ENCODE data around the gene ANKS1A.
"Not testable (repeated sequence)": the region's sequence is repeated elsewhere in the genome, so short reads cannot be mapped to it uniquely, and the experiment has no call there.

The ANKS1A gene, protein sequence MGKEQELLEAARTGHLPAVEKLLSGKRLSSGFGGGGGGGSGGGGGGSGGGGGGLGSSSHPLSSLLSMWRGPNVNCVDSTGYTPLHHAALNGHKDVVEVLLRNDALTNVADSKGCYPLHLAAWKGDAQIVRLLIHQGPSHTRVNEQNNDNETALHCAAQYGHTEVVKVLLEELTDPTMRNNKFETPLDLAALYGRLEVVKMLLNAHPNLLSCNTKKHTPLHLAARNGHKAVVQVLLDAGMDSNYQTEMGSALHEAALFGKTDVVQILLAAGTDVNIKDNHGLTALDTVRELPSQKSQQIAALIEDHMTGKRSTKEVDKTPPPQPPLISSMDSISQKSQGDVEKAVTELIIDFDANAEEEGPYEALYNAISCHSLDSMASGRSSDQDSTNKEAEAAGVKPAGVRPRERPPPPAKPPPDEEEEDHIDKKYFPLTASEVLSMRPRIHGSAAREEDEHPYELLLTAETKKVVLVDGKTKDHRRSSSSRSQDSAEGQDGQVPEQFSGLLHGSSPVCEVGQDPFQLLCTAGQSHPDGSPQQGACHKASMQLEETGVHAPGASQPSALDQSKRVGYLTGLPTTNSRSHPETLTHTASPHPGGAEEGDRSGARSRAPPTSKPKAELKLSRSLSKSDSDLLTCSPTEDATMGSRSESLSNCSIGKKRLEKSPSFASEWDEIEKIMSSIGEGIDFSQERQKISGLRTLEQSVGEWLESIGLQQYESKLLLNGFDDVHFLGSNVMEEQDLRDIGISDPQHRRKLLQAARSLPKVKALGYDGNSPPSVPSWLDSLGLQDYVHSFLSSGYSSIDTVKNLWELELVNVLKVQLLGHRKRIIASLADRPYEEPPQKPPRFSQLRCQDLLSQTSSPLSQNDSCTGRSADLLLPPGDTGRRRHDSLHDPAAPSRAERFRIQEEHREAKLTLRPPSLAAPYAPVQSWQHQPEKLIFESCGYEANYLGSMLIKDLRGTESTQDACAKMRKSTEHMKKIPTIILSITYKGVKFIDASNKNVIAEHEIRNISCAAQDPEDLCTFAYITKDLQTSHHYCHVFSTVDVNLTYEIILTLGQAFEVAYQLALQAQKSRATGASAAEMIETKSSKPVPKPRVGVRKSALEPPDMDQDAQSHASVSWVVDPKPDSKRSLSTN

DNA sequence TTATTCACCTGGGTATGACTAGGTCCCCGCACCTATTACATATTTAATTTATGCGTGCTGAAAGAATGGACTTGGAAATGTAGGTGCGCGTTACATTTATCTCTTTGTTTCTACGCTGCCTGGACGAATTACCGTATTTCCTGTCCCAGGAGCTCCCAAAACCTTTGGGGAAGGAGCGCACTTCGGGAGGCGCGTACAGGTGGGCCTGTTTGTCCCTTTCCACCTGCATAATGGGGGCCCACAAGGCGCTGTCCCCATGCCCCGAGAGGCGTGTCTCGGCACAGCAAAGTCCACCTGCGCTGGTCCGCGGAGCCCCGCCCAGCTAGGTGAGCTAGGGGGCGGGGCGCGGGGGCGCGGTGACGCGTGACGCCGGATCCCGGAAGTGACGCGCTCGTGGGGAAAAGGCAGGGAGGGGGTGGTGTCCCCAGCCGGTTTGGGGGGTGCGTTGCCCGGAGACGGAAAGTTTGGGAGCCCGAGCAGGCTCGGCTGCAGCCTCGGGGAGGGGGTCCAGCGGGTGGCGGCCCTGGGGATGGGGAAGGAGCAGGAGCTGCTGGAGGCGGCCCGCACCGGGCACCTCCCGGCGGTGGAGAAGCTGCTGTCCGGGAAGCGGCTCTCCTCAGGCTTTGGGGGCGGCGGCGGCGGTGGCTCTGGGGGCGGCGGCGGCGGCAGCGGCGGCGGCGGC, at the start of gene ANKS1A:
ANKS1A (plus strand) TSS at position 382 of the 682 bp plus-strand sequence; CDS start at position 530, 148 bp downstream.
- peaks cover 42% of the 10 kb centered on the region for H3K79me2 ChIP-seq (ENCODE audit: insufficient read depth, low read depth)
- TF ChIP-seq, protein P1, sequence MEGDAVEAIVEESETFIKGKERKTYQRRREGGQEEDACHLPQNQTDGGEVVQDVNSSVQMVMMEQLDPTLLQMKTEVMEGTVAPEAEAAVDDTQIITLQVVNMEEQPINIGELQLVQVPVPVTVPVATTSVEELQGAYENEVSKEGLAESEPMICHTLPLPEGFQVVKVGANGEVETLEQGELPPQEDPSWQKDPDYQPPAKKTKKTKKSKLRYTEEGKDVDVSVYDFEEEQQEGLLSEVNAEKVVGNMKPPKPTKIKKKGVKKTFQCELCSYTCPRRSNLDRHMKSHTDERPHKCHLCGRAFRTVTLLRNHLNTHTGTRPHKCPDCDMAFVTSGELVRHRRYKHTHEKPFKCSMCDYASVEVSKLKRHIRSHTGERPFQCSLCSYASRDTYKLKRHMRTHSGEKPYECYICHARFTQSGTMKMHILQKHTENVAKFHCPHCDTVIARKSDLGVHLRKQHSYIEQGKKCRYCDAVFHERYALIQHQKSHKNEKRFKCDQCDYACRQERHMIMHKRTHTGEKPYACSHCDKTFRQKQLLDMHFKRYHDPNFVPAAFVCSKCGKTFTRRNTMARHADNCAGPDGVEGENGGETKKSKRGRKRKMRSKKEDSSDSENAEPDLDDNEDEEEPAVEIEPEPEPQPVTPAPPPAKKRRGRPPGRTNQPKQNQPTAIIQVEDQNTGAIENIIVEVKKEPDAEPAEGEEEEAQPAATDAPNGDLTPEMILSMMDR (conservative IDR thresholded peaks at IDR 0.05; ENCODE audit: low read depth, low read length) = no peak

DNA sequence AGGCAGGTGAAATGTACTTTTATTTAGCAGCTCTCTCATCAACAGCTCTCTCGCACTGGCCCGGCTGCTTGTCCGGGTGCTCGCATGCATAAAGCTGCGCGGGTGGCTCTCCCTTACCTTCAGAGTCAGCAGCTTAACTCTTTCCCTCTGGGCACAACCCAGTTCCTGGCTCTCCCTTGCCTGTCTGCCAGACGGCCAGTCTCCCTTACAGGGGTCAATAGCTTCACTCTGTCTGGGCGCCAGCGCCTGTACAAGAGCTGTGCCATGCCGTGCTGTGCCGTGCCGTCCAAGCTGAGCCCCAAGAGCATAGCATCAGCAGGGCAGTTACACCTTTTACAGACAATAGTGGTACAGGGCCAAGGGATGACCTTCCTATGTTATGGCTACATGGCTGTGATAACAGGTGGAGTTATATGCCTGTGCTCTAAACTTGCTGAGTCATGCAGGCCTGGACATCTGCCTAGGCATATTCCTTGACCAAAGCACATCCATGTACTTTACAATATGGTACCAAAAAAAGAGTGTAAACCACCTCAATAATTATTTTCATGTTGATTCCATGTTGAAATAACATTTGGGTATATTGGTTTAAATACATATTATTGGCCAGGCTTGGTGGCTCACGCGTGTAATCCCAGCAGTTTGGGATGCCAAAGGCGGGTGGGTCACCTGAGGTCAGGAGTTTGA, 49.2 kb upstream of the ANKS1A start:
- TF ChIP-seq, protein P1 (conservative IDR thresholded peaks at IDR 0.05; ENCODE audit: low read depth, low read length) = no peak
- Histone ChIP-seq H3K9ac (no peak overlapping the region), H3K79me2 (ENCODE audit: insufficient read depth, low read depth) (no peaks in the 10 kb centered on the region), H3K27me3 (ENCODE audit: insufficient read depth, low read depth) (no peaks in the 10 kb centered on the region), H3K4me1 (ENCODE audit: low read depth, poor library complexity, severe bottlenecking) (peaks cover 7% of the 10 kb centered on the region), H3K4me2 (no peak overlapping the region), H3K4me3 (IDR thresholded peaks at IDR 0.05; ENCODE audit: insufficient read depth, low read depth, low read length) (no peak overlapping the region), H3K36me3 (ENCODE audit: insufficient read depth) (no peaks in the 10 kb centered on the region), H4K20me1 (ENCODE audit: insufficient read depth) (no peaks in the 10 kb centered on the region), H3K27ac (no peak overlapping the region), H2AFZ (ENCODE audit: low read depth) (no peak overlapping the region)

More for the DNA sequence above, at the start of gene ANKS1A:
- no peak within 1 kb of the TSS for H3K4me3 ChIP-seq (IDR thresholded peaks at IDR 0.05; ENCODE audit: insufficient read depth, low read depth, low read length)
- peak within 1 kb of the TSS; percentile 81 for H2AFZ ChIP-seq (ENCODE audit: low read depth)
- H3K27me3 ChIP-seq (ENCODE audit: insufficient read depth, low read depth) = no peaks in the 10 kb centered on the region
- peaks cover 23% of the 10 kb centered on the region for H3K4me1 ChIP-seq (ENCODE audit: low read depth, poor library complexity, severe bottlenecking)
- peak within 1 kb of the TSS; percentile 57 for H3K27ac ChIP-seq
- H3K9ac ChIP-seq = peak within 1 kb of the TSS; percentile 74
- peak within 1 kb of the TSS; percentile 75 for H3K4me2 ChIP-seq
- no peaks in the 10 kb centered on the region for H4K20me1 ChIP-seq (ENCODE audit: insufficient read depth)
- H3K36me3 ChIP-seq (ENCODE audit: insufficient read depth) = no peaks in the 10 kb centered on the region

DNA sequence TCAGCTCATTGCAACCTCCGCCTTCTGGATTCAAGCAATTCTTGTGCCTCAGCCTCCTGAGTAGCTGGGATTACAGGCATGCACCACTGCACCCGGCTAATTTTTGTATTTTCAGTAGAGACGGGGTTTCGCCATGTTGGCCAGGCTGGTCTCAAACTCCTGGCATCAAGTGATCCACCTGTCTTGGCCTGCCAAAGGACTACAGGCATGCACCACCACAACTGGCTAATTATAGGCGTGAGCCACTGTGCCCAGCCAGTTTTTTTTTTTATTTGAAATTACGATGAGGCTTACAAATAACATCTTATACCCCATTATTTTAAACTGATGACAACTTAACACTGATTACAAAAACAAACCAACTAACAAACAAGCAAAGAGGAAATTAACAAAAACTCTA, 40.0 kb upstream of the ANKS1A start:
- not testable (repeated sequence) for H3K27me3 ChIP-seq (ENCODE audit: insufficient read depth, low read depth); H3K4me3 ChIP-seq (IDR thresholded peaks at IDR 0.05; ENCODE audit: insufficient read depth, low read depth, low read length); H3K36me3 ChIP-seq (ENCODE audit: insufficient read depth); H3K27ac ChIP-seq; H3K4me1 ChIP-seq (ENCODE audit: low read depth, poor library complexity, severe bottlenecking); H4K20me1 ChIP-seq (ENCODE audit: insufficient read depth); H3K9ac ChIP-seq; H3K4me2 ChIP-seq; H3K79me2 ChIP-seq (ENCODE audit: insufficient read depth, low read depth); H2AFZ ChIP-seq (ENCODE audit: low read depth)

DNA sequence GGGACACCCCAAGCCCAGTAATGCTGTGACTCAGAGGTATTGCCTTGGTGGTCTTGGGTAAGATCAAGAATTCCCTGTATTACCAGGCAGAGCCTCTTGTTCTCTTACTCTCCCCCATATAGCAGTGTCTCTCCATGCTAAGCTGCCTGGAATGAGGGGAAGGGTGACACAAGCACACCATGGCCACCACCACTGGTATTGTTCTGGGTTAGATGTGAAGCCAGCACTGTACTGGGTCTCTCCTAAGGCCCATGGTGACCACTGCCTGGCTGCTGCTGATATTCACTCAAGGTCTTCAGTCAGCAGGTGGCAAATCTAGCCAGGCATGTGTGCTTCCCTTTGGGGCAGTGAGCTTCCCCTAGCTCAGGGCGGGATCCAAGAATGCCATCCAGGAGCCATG, 37.7 kb upstream of the ANKS1A start:
- Histone ChIP-seq H2AFZ (ENCODE audit: low read depth) (no peak overlapping the region), H4K20me1 (ENCODE audit: insufficient read depth) (no peaks in the 10 kb centered on the region), H3K9ac (no peak overlapping the region), H3K4me3 (IDR thresholded peaks at IDR 0.05; ENCODE audit: insufficient read depth, low read depth, low read length) (no peak overlapping the region), H3K4me2 (no peak overlapping the region), H3K27ac (no peak overlapping the region), H3K79me2 (ENCODE audit: insufficient read depth, low read depth) (no peaks in the 10 kb centered on the region), H3K27me3 (ENCODE audit: insufficient read depth, low read depth) (no peaks in the 10 kb centered on the region), H3K36me3 (ENCODE audit: insufficient read depth) (no peaks in the 10 kb centered on the region), H3K4me1 (ENCODE audit: low read depth, poor library complexity, severe bottlenecking) (no peaks in the 10 kb centered on the region)
- TF ChIP-seq, protein P1 (conservative IDR thresholded peaks at IDR 0.05; ENCODE audit: low read depth, low read length) = no peak

Data from KMS-11 (cell line).